ENCODE measurements around the gene BOC.

The BOC gene

DNA sequence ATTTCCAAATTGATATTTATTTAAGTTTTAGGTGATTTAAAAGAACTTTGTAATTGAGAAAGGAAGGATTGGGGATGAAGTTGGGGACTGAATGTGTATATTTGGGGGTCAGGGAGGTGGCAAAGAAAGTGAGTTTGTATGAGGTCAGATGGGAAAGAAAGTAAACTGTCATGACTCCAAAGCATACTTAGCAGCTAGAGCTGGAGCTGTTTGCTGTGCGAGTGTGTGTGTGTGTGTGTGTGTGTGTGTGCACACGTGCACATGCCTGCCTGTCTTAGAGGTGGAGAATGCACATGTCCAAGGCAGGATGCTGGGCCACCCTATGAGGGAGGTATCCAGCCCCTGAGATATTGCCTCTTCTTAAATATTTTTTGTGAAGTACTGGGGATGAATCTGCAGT is 21.0 kb downstream of the BOC start:
- no peak overlapping the region for H3K4me3 ChIP-seq (replicated peaks; ENCODE audit: low read depth, low read length)
- H3K36me3 ChIP-seq (ENCODE audit: control insufficient read depth, insufficient read depth, low read length), result no peaks in the 10 kb centered on the region
- TF ChIP-seq, protein P1, sequence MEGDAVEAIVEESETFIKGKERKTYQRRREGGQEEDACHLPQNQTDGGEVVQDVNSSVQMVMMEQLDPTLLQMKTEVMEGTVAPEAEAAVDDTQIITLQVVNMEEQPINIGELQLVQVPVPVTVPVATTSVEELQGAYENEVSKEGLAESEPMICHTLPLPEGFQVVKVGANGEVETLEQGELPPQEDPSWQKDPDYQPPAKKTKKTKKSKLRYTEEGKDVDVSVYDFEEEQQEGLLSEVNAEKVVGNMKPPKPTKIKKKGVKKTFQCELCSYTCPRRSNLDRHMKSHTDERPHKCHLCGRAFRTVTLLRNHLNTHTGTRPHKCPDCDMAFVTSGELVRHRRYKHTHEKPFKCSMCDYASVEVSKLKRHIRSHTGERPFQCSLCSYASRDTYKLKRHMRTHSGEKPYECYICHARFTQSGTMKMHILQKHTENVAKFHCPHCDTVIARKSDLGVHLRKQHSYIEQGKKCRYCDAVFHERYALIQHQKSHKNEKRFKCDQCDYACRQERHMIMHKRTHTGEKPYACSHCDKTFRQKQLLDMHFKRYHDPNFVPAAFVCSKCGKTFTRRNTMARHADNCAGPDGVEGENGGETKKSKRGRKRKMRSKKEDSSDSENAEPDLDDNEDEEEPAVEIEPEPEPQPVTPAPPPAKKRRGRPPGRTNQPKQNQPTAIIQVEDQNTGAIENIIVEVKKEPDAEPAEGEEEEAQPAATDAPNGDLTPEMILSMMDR (IDR thresholded peaks at IDR 0.05; ENCODE audit: insufficient read depth, low read length, poor library complexity, severe bottlenecking), result no peak
- no peaks in the 10 kb centered on the region for H3K27me3 ChIP-seq (replicated peaks; ENCODE audit: control insufficient read depth, insufficient read depth, low read length)
- DNase-seq (ENCODE audit: extremely low read depth, insufficient read length), result no peak

DNA sequence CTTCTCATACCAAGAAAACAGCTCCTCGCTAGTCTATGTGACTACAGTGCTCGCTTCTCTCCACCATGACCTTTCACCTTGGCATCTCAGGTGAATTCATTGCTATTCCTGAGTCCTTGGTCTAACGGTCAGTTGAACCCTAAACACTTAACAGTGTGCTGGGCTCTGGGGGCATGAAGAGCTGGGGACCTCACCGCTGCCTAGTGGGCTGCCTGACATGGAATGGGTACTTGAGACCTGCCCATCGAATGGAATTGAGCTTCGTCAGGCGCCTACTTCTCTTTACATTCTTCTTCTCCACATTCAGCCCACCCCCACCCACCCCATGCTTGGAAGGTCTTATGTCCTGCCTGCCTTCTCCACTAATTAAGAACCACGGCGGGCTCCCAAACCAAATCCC is 22.1 kb downstream of the BOC start:
- H3K27me3 ChIP-seq (replicated peaks; ENCODE audit: control insufficient read depth, insufficient read depth, low read length), result no peaks in the 10 kb centered on the region
- no peaks in the 10 kb centered on the region for H3K36me3 ChIP-seq (ENCODE audit: control insufficient read depth, insufficient read depth, low read length)
- DNase-seq (ENCODE audit: extremely low read depth, insufficient read length), result no peak
- TF ChIP-seq, protein P1 (IDR thresholded peaks at IDR 0.05; ENCODE audit: insufficient read depth, low read length, poor library complexity, severe bottlenecking), result no peak
- no peak overlapping the region for H3K4me3 ChIP-seq (replicated peaks; ENCODE audit: low read depth, low read length)

DNA sequence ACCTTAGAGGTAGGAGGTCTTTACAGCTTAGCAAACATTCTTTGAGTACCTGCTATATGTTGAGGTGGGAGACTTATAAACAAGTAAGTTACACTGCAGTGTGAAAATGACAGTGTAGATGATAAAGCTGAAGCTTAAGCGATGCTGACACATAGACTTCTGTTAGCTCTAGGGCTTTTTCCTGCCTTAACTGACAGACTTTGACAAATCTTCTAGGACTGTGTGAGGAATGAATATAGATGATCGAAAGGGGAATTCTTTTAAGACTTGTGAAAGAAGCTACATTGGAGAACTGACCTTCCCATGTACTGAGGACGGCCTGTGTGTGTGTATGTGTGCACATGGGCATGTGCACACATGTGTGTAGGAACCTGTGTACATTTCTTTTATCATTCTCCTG is 22.7 kb downstream of the BOC start:
- Histone ChIP-seq H3K36me3 (ENCODE audit: control insufficient read depth, insufficient read depth, low read length) (no peaks in the 10 kb centered on the region), H3K4me3 (replicated peaks; ENCODE audit: low read depth, low read length) (no peak overlapping the region), H3K27me3 (replicated peaks; ENCODE audit: control insufficient read depth, insufficient read depth, low read length) (no peaks in the 10 kb centered on the region)
- TF ChIP-seq, protein P1 (IDR thresholded peaks at IDR 0.05; ENCODE audit: insufficient read depth, low read length, poor library complexity, severe bottlenecking), result no peak
- no peak for DNase-seq (ENCODE audit: extremely low read depth, insufficient read length)

DNA sequence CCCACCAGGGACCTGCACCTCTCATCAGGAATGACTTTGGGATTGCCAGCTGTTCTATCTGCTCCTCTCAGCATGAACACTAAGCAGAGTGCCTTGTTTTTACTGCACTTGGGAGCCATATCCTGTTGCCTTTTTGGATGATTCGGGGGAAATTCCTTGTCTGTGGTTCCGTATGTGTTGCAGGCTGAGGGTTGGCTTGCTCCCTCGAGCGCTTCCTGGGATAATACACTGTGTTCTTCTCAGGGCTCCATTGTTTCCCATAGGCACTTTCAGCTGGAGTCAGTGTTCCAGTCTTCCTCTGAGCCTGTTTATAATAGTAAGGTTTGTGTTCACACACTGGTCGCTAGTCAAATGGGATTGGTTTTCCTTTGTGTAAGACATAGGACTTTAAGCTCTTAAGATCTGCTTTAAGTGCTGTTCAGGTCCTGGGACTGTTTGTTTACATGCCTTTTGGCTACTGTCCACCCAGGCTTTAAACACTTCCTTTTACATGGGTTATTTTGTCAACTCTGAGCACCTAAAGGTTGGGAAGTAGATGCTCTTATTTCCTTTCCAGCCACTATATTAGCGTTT is 23.4 kb downstream of the BOC start:
- no peak overlapping the region for H3K4me3 ChIP-seq (replicated peaks; ENCODE audit: low read depth, low read length)
- DNase-seq (ENCODE audit: extremely low read depth, insufficient read length), result no peak
- TF ChIP-seq, protein P1 (IDR thresholded peaks at IDR 0.05; ENCODE audit: insufficient read depth, low read length, poor library complexity, severe bottlenecking), result no peak
- H3K36me3 ChIP-seq (ENCODE audit: control insufficient read depth, insufficient read depth, low read length), result no peaks in the 10 kb centered on the region
- H3K27me3 ChIP-seq (replicated peaks; ENCODE audit: control insufficient read depth, insufficient read depth, low read length), result no peaks in the 10 kb centered on the region

DNA sequence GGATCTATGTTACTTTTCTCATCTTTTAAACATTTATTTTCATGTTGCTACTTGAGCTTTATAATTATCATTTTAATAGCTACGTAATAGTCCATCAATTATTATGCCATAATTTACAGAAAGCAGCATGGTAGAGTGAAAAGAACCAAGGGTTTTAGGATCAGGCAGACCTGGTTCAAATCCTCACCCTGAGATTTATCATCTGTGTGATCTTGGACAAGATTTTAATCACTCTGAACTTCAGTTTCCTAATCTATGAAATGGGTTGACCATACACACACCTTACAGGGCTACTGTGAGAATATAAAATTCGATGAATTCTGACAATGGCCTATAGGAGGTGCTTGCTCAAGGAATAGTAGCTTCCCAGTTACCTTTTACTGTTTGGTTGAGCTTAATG is 27.1 kb downstream of the BOC start:
- Histone ChIP-seq H3K27me3 (replicated peaks; ENCODE audit: control insufficient read depth, insufficient read depth, low read length) (no peaks in the 10 kb centered on the region), H3K4me3 (replicated peaks; ENCODE audit: low read depth, low read length) (no peak overlapping the region), H3K36me3 (ENCODE audit: control insufficient read depth, insufficient read depth, low read length) (no peaks in the 10 kb centered on the region)
- DNase-seq (ENCODE audit: extremely low read depth, insufficient read length), result no peak
- TF ChIP-seq, protein P1 (IDR thresholded peaks at IDR 0.05; ENCODE audit: insufficient read depth, low read length, poor library complexity, severe bottlenecking), result no peak

DNA sequence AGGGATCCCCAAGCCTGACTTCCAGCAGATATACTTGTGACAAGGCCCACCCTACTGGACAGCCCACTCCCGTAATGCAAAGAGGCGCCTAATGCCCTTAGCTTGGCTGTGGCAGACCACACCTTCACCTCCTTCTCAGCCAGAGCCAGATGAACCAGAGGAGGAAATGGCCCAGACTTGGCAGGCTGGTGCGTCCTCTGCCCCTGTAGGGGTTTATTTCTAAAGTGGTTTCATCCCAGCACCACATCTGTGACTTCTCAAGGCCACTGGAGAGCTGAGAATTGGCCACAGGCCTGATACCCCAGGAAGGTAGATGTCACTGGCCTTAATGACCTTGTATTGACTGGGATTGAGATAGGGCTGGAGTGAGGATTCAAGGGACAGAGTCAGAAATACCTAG is 29.5 kb downstream of the BOC start:
- no peak for DNase-seq (ENCODE audit: extremely low read depth, insufficient read length)
- H3K27me3 ChIP-seq (replicated peaks; ENCODE audit: control insufficient read depth, insufficient read depth, low read length), result no peaks in the 10 kb centered on the region
- TF ChIP-seq, protein P1 (IDR thresholded peaks at IDR 0.05; ENCODE audit: insufficient read depth, low read length, poor library complexity, severe bottlenecking), result no peak
- no peaks in the 10 kb centered on the region for H3K36me3 ChIP-seq (ENCODE audit: control insufficient read depth, insufficient read depth, low read length)
- H3K4me3 ChIP-seq (replicated peaks; ENCODE audit: low read depth, low read length), result no peak overlapping the region

Data from GM06990 (cell line).